ENCODE results near the gene RASGRF2.

The RASGRF2 gene, protein sequence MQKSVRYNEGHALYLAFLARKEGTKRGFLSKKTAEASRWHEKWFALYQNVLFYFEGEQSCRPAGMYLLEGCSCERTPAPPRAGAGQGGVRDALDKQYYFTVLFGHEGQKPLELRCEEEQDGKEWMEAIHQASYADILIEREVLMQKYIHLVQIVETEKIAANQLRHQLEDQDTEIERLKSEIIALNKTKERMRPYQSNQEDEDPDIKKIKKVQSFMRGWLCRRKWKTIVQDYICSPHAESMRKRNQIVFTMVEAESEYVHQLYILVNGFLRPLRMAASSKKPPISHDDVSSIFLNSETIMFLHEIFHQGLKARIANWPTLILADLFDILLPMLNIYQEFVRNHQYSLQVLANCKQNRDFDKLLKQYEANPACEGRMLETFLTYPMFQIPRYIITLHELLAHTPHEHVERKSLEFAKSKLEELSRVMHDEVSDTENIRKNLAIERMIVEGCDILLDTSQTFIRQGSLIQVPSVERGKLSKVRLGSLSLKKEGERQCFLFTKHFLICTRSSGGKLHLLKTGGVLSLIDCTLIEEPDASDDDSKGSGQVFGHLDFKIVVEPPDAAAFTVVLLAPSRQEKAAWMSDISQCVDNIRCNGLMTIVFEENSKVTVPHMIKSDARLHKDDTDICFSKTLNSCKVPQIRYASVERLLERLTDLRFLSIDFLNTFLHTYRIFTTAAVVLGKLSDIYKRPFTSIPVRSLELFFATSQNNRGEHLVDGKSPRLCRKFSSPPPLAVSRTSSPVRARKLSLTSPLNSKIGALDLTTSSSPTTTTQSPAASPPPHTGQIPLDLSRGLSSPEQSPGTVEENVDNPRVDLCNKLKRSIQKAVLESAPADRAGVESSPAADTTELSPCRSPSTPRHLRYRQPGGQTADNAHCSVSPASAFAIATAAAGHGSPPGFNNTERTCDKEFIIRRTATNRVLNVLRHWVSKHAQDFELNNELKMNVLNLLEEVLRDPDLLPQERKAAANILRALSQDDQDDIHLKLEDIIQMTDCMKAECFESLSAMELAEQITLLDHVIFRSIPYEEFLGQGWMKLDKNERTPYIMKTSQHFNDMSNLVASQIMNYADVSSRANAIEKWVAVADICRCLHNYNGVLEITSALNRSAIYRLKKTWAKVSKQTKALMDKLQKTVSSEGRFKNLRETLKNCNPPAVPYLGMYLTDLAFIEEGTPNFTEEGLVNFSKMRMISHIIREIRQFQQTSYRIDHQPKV (N-terminal part only)

GRCh38 chr5:80959768-80960442 is at the start of gene RASGRF2:
RASGRF2 (plus strand) TSS chr5:80960363; CDS start chr5:80960739, 376 bp downstream.
- peak; percentile 39 to 53 for DNase-seq

DNA sequence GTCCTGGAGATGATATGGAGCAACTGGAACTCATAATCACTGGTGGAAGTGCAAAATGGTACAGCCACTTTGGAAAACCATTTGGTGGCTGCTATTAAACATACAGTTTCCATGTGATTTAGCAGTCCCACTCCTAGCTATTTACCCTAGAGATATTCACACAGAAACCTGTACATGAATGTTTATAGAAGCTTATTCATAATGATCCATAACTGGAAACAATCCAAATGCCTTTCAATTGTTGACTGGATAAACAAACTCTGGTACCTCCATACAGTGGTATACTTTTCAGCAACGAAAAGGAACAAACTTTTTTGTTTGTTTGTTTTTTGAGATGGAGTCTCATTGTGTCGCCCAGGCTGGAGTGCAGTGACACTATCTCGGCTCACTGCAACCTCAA is 47.7 kb upstream of the RASGRF2 start:
- no peak for DNase-seq

DNA sequence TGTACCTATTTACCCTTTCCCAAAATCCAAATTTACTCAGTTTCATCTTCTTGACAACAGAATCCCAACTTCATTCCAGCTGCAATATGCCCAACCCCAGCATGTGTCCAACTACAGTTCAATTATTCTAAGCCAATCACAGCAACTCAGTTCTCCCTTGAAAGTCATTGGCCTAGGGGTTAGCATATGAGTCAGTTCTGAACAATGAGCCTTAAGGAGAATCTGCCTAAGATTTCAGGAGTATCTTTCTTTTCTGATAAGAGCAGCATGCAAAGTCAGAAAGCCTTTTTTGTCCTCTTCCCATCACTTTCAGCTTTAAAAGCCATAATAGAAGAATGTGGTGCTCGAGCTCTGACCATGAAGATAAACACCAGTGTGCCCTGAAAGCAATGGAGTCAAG is 44.4 kb upstream of the RASGRF2 start:
- no peak for DNase-seq

DNA sequence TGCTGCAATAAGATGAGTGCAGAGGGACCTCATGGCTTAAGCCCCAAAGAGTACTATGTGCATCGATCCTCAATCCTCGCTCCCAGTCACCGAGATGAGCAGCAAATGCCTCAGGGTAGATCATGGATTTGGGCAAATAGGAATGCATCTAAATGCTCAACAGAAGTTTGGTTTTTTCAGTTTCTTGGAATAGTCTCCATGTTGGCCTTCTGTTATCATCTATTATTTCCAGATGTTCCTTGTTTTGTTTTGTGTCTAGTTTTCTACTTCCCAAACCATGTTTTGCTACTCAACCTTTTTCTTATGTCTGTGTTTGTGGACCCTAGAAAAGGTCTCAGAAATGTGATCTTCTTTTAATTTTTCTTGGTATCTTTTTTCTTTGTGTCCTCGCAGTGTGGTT is 43.5 kb upstream of the RASGRF2 start:
- no peak for DNase-seq

- no peak for DNase-seq
Observed at GRCh38 chr5:80917631-80918030, 42.5 kb upstream of the RASGRF2 start.

GRCh38 chr5:80919678-80920196 is 40.4 kb upstream of the RASGRF2 start:
- DNase-seq, result no peak

DNA sequence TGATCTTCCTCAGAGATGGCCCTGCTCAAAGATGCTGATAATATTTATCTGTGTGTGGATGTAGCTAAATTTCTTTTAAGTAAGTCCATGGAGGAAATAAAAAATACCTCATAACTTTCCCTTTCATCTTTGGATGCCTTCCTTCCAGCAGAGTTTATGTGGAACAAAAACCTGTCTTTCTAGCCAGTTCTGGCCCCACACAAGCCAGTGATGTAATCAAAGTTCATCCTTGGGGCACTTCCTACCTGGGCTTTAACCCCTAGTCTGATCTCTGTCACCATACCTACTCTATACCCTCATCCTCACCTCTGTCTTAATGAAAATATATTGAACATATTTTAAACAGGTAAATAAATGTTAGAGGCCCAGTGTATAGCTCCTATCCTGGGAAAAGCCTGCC is 39.8 kb upstream of the RASGRF2 start:
- no peak for DNase-seq

GRCh38 chr5:80921026-80921425 is 39.1 kb upstream of the RASGRF2 start:
- no peak for DNase-seq

- DNase-seq, result no peak
Observed at GRCh38 chr5:80925931-80926330, 34.2 kb upstream of the RASGRF2 start.

GRCh38 chr5:80926536-80926935 is 33.6 kb upstream of the RASGRF2 start:
- no peak for DNase-seq

- DNase-seq, result no peak
Observed at GRCh38 chr5:80926979-80927656, 33.0 kb upstream of the RASGRF2 start.

- no peak for DNase-seq
Observed at GRCh38 chr5:80928073-80928472, 32.1 kb upstream of the RASGRF2 start.

DNA sequence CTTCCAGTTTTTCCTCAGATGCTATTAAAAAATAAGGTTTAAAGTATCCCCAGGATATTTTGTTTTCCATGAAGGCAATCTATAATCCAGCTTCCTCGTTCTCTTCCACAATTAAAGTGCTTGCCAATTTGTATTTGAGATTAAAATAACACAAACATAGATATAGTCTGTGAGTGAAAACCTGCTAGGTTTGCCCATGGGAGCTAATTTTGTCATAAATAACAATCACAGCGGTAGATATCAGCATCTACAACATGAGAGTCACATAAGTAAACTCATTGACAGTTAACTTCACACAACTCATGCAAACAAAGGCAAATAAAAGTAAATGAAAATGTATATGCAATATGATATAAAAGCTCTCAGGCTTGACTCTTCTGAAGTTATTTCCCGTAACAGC is 29.2 kb upstream of the RASGRF2 start:
- DNase-seq, result no peak

DNA sequence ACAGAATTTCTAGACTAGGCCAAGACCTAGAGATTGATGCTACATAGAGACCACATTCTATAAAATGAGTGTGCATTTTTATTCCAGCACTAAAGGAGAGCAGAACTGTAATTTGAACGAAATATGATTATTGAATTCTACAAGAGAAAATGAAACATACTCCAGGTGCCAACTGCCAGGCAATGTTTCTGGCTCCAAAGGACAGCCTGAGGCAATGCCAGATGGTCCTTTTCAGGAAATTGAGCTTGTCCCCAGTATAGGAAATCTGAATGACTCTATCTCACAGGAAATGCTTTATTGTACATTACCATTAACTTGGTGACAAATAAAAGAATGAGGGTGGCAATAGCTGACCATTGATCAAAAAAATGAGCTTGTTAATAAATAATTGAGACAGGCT is 28.8 kb upstream of the RASGRF2 start:
- DNase-seq, result no peak

DNA sequence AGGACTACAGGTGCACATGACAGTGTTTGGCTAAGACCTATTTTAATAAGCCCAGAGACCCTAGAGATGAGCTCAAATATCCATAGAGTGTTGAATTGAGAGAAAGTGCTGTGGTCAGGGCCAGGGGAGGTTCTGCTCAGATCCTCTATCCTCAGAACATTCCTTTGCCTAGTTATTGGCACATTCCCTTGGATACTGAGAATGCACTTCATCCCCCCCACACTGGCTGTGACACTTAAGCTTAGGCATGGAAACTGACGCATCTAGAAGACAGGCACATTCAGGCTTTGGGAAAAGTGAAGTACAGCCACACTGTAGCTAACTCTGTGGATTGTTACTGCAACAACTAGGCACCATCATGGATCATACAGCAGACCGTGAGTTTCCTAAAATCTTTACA is 27.1 kb upstream of the RASGRF2 start:
- no peak for DNase-seq

- DNase-seq, result no peak
Observed at GRCh38 chr5:80934751-80935150, 25.4 kb upstream of the RASGRF2 start.

DNA sequence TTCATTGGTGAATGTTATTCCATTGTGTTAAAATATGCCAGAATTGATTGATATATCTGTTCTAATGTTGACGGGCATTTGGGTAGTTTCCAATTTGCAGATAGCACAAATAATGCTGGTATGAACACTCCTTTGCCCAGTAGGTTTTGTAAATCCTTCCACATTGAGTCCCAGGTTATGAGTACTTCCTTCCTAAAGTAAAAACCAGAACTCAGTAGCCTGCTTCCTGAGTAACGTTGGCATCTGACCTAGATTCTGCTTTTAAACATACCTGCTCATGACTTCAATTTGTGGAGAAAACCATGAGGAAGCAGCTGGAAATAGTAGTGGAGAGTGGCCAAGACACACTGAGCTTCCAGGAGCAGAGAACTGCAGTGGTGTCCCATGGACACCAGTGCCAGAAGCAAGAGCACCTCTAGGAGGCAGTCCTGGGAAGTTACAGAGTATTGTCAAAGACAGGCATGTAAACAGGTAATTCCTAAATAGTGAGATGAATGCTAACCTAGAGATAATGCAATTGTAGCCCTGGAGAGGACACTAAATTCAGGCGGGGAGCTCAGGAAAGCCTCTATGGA is 24.3 kb upstream of the RASGRF2 start:
- peak in 1 of 2 donors; percentile 9 for DNase-seq

GRCh38 chr5:80936881-80937280 is 23.3 kb upstream of the RASGRF2 start:
- no peak for DNase-seq

DNA sequence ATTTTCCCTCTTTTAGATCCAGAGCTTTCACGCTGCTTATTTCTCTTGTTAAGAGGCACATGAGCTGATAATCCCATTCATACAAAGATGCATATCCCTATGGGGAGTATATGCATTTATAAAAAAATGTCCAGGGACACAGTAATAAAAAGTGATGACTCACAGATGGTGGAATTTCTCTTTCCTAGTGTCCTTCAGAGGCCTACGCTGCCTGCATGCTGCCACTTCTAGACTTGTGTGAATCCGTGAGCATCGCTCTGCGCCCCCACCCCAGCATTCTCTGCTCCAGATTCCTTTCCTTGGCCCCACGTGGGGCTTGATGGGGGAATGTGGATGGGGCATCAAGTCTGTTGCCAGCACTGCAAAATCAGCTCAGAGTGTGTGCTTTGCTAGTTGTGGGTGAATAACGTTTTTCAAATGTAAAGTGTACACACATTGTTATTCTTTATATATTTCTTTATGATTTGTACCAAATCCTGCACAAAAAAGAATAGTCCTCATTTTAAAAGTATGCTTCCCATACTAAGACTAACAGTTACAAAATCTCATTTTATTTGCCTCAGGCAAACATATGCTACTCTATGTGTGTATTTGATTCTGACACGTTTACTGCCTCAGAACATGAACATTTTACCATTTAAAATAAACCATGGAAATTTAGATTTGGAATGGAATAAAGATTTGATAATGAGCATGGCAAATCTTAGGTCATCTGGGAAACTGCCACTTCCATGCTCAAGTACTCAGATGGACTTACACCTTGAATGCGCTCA is 22.4 kb upstream of the RASGRF2 start:
- DNase-seq, result no peak

GRCh38 chr5:80941496-80941895 is 18.7 kb upstream of the RASGRF2 start:
- no peak for DNase-seq

DNA sequence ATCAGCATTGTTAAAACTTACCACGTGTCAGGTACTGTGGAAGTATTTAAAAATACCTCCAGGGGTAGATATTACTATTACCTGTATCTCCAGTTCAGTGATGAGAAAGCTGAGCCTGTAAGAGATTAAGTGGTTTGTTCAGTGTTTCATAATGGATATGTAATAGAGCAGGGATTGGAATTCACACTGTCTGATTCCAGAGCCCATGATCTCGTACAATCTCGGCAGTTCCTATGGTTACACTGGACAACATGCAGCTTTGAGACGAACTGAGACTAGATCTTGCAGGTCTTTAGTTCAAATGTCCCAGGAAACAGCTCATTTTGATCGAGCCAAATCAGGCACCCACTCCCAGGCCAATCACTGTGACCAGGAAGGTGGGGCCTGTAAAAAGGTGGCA is 8.8 kb upstream of the RASGRF2 start:
- DNase-seq, result no peak
